Right lobe of liver (tissue), 6 donors: ENCODE measurements around the gene DIMT1. TPM values are rescaled to one million over a fixed set of nuclear protein-coding genes. Genes with fewer than 3 reads are reported as not detected.

Experiments
- ATAC-seq, 4 donors: fragments of 200-7000 bp; cut with Tn5 transposase; one replicate each; pipeline ENCODE4 v1.9.1; 2020; ENCODE audit warnings: mild to moderate bottlenecking in 4 of 4, moderate library complexity in 4 of 4
- DNase-seq, 3 donors: peaks; one replicate each; pipeline ENCODE4 v3.0.0-alpha.2; 2020
- H3K27ac ChIP-seq, 3 donors: fragments of 200-600 bp; one replicate each; pipeline ENCODE4 v1.8.0; 2022
- H3K27me3 ChIP-seq, 2 donors: fragments of 200-600 bp; one replicate each; pipeline ENCODE4 v1.8.0; 2022
- H3K36me3 ChIP-seq, 4 donors: fragments of 200-600 bp; sonication (generic) in 1 of 4; one replicate each; pipeline versions ENCODE4 v1.5.1 to v1.8.0; 2017 to 2022; ENCODE audit warnings: control low read depth in 1 of 4
- H3K4me1 ChIP-seq, 4 donors: fragments of 200-600 bp; sonication (generic) in 1 of 4; one replicate each; pipeline versions ENCODE4 v1.5.1 to v1.8.0; 2017 to 2022; ENCODE audit warnings: control low read depth in 1 of 4
- H3K4me3 ChIP-seq, 3 donors: fragments of 200-600 bp; one replicate each; pipeline ENCODE4 v1.8.0; 2022
- H3K9me3 ChIP-seq, 4 donors: fragments of 200-600 bp; sonication (generic) in 1 of 4; one replicate each; pipeline versions ENCODE4 v1.5.1 to v1.8.0; 2017 to 2022; ENCODE audit warnings: control low read depth in 1 of 4
- CTCF ChIP-seq, 4 donors: fragments of 200-600 bp in 3 of 4; fragments of 450-650 bp in 1 of 4; IDR thresholded peaks; one replicate each; pipeline versions ENCODE4 v1.5.1 to v1.8.0; 2016 to 2022; ENCODE audit warnings: antibody characterized with exemption in 4 of 4, mild to moderate bottlenecking in 2 of 4
- POLR2A ChIP-seq: fragments of 450-650 bp; IDR thresholded peaks from one replicate; pipeline ENCODE4 v1.6.1; 2017; ENCODE audit warnings: antibody characterized with exemption, mild to moderate bottlenecking
- WGBS: methylation state at CpG from one replicate; pipeline ENCODE4 v1.1.6; 2018; ENCODE audit warnings: low coverage, low lambda C conversion rate; ENCODE audit not compliant: insufficient coverage; ENCODE audit errors: missing lambda C conversion rate; 5-methylcytosine and 5-hydroxymethylcytosine counted together
- intact Hi-C, 2 donors: fragments of 100-400 bp; cut with DNase I; formaldehyde crosslinking; loops; one replicate each; pipeline versions ENCODE4 v1.11.2 to v1.14.1; 2022
- total RNA-seq, 6 experiments: library from RNA; depleted of rRNA in 2 of 6; stranded (reverse); fragments of >200 nt in 2 of 6; fragmentation: NEBNext Ultra II Directional in 3 of 6; extraction: Animal tissue kit (Norgen Biotek cat#: 25700) in 3 of 6; gene quantifications; one replicate each; pipeline versions ENCODE4 v1.1.0 to v1.2.4, GENCODE V29; 2016 to 2023
- donor health status: DM: no; HTN: yes; CAD: no.
- donor health status: DM: no; HTN: no; CAD: no.
- donor health status: DM: no; HTN: no; CAD: no.
- donor health status: DM: no; HTN: yes; CAD: no.
- donor health status: DM: no; HTN: yes; CAD: no.

DIMT1 gene
- total RNA-seq, 6 experiments from 2014 or later: 3.5 to 14.4 (median 8.9) TPM

GRCh38 chr5:62418462-62419076, 14.9 kb upstream of the DIMT1 start:
- no peak for DNase-seq
- no peak for TF ChIP-seq POLR2A
- TF ChIP-seq CTCF (IDR thresholded peaks at IDR 0.05): no peak
- Histone ChIP-seq H3K4me3 (no peak overlapping the region), H3K27ac (no peak overlapping the region), H3K27me3 (no peaks in the 10 kb centered on the region), H3K9me3 (no peaks in the 10 kb centered on the region), H3K4me1 (peaks cover 0 to 5% (median 2%) of the 10 kb centered on the region in 4 donors), H3K36me3 (no peaks in the 10 kb centered on the region)
- intact Hi-C loops: no loop called here
- ATAC-seq: no peak
- 87% methylated on average over 4 of the region's 4 CpGs for WGBS

GRCh38 chr5:62413711-62414110, 10.0 kb upstream of the DIMT1 start:
- Histone ChIP-seq H3K9me3 (no peaks in the 10 kb centered on the region), H3K4me3 (peak overlapping the region in 2 of 3 donors; percentile 97 to 98), H3K27me3 (no peaks in the 10 kb centered on the region), H3K27ac (no peak overlapping the region), H3K36me3 (no peaks in the 10 kb centered on the region), H3K4me1 (peaks cover 0 to 10% (median 6%) of the 10 kb centered on the region in 4 donors)
- 45% methylated on average over 3 of the region's 3 CpGs for WGBS
- TF ChIP-seq POLR2A: no peak
- TF ChIP-seq CTCF (IDR thresholded peaks at IDR 0.05): no peak
- intact Hi-C loops: no loop called here
- ATAC-seq (no peak), DNase-seq (no peak)

GRCh38 chr5:62412549-62413329, 9.0 kb upstream of the DIMT1 start, which contains the start of gene IPO11:
TSS of gene IPO11 (plus strand) at chr5:62412763. CDS start at chr5:62437280, 24,517 bp downstream.
- intact Hi-C loops: no loop called here
- TF ChIP-seq CTCF (IDR thresholded peaks at IDR 0.05): no peak
- no peak for TF ChIP-seq POLR2A
- WGBS: under 1% methylated on average over 62 of the region's 66 CpGs
- H3K4me1 ChIP-seq: peaks cover 0 to 10% (median 6%) of the 10 kb centered on the region in 4 donors
- H3K27ac ChIP-seq: peak within 1 kb of the TSS in 2 of 3 donors; percentile 16 to 48
- H3K27me3 ChIP-seq: no peaks in the 10 kb centered on the region
- no peaks in the 10 kb centered on the region for H3K36me3 ChIP-seq
- H3K9me3 ChIP-seq: no peaks in the 10 kb centered on the region
- peak; percentile 98 to 100 (median 99) for ATAC-seq
- peak; percentile 97 to 99 (median 98) for DNase-seq
- H3K4me3 ChIP-seq: peak within 1 kb of the TSS; percentile 97 to 99 (median 98)

GRCh38 chr5:62395210-62395950, 8.3 kb downstream of the DIMT1 start:
- no peaks in the 10 kb centered on the region for H3K27me3 ChIP-seq
- H3K36me3 ChIP-seq: peaks cover 0 to 83% (median 18%) of the 10 kb centered on the region in 4 donors
- ATAC-seq (no peak), DNase-seq (no peak)
- H3K9me3 ChIP-seq: no peaks in the 10 kb centered on the region
- no peaks in the 10 kb centered on the region for H3K4me1 ChIP-seq
- TF ChIP-seq POLR2A (no peak), CTCF (IDR thresholded peaks at IDR 0.05) (no peak)
- H3K27ac ChIP-seq: no peak overlapping the region
- intact Hi-C loops: no loop called here
- 100% methylated on average over 3 of the region's 5 CpGs for WGBS
- no peak overlapping the region for H3K4me3 ChIP-seq
